Stomach (tissue), 9 donors: Measurements from ENCODE around the gene CDC40. TPM values are rescaled to one million over a fixed set of nuclear protein-coding genes. Genes with fewer than 3 reads are reported as not detected.
A peak's percentile ranks its signal among the peaks of the same experiment; 100 is the strongest.

ENCODE experiments used
- DNase-seq, 2 donors: peaks; one replicate each; pipeline versions ENCODE4 v3.0.0 to v3.0.0-alpha.2; 2013 to 2019
- H3K27ac ChIP-seq, 5 donors: fragments of 200-600 bp in 4 of 5; sonication (generic) in 4 of 5; one replicate each; pipeline ENCODE4 v1.5.1; 2013 to 2019; ENCODE audit warnings: mild to moderate bottlenecking in 1 of 5, moderate library complexity in 1 of 5
- H3K27me3 ChIP-seq, 3 donors: fragments of 200-600 bp; sonication (generic); one replicate each; pipeline ENCODE4 v1.5.1; 2017 to 2019; ENCODE audit warnings: mixed run types in 1 of 3
- H3K36me3 ChIP-seq, 4 donors: fragments of 200-600 bp; sonication (generic); 1 replicate in 3 of 4; 2 replicates in 1 of 4; pipeline ENCODE4 v1.5.1; 2016 to 2019
- H3K4me1 ChIP-seq, 4 donors: fragments of 200-600 bp; sonication (generic); one replicate each; pipeline ENCODE4 v1.5.1; 2016 to 2019
- H3K4me3 ChIP-seq, 4 donors: fragments of 200-600 bp; sonication (generic) in 3 of 4; one replicate each; pipeline ENCODE4 v1.5.1; 2016 to 2019; ENCODE audit warnings: mild to moderate bottlenecking in 1 of 4
- H3K9me3 ChIP-seq, 4 donors: fragments of 200-600 bp; sonication (generic); one replicate each; pipeline ENCODE4 v1.5.1; 2016 to 2019
- CTCF ChIP-seq, 7 experiments: fragments of 450-650 bp in 4 of 7; fragments of 200-600 bp in 3 of 7; sonication (generic) in 3 of 7; IDR thresholded peaks; one replicate each; pipeline ENCODE4 v1.5.1; 2016 to 2019; ENCODE audit warnings: antibody characterized with exemption in 7 of 7, control low read depth in 2 of 7, mild to moderate bottlenecking in 1 of 7
- EP300 ChIP-seq: sonication (generic); formaldehyde crosslinking; IDR thresholded peaks from one replicate; pipeline ENCODE4 v1.6.1; 2017; ENCODE audit warnings: antibody characterized with exemption
- POLR2A ChIP-seq, 4 donors: fragments of 450-650 bp; IDR thresholded peaks; one replicate each; pipeline ENCODE4 v1.6.1; 2016; ENCODE audit warnings: antibody characterized with exemption in 4 of 4, control low read depth in 2 of 4, mild to moderate bottlenecking in 1 of 4, moderate library complexity in 1 of 4
- POLR2AphosphoS5 ChIP-seq, 3 donors: sonication (generic); formaldehyde crosslinking; IDR thresholded peaks; one replicate each; pipeline ENCODE4 v1.6.1; 2016; ENCODE audit warnings: antibody characterized with exemption in 3 of 3
- WGBS, 5 donors: extraction: QIAGEN DNeasy Blood & Tissue Kit in 3 of 5; methylation state at CpG; one replicate each; pipeline versions ENCODE4 v1.1.5 to v1.1.7; 2013 to 2018; 5-methylcytosine and 5-hydroxymethylcytosine counted together
- intact Hi-C: fragments of 100-400 bp; cut with DNase I; formaldehyde crosslinking; loops from one replicate; pipeline ENCODE4 v1.15.1; 2023; ENCODE audit warnings: low total_unique reads
- polyA plus RNA-seq, 3 donors: library from polyadenylated mRNA; stranded (reverse); fragments of 200-250 nt; gene quantifications; one replicate each; pipeline ENCODE4 v1.2.3, GENCODE V29; 2013
- total RNA-seq, 5 donors: library from RNA; depleted of rRNA; stranded (reverse); fragments of >200 nt; gene quantifications; one replicate each; pipeline versions ENCODE4 v1.1.0 to v1.2.3, GENCODE V29; 2014 to 2016
- donor health status: healthy with polysubstance abuse.
- donor health status: Bipolar disorder and iron deficiency.
- donor health status: healthy.

CDC40 gene
- total and polyA plus RNA-seq, 8 donors = 5.2 to 27.7 (median 10.1) TPM

- no peak overlapping the region for H3K27ac ChIP-seq
- H3K4me1 ChIP-seq = no peaks in the 10 kb centered on the region
- no peak overlapping the region for H3K4me3 ChIP-seq
- TF ChIP-seq POLR2A (IDR thresholded peaks at IDR 0.05) (no peak), CTCF (IDR thresholded peaks at IDR 0.05) (no peak), EP300 (no peak), POLR2AphosphoS5 (IDR thresholded peaks at IDR 0.05) (no peak)
- H3K27me3 ChIP-seq = no peaks in the 10 kb centered on the region
- no peak for DNase-seq
- intact Hi-C loops = no loop called here
- no peaks in the 10 kb centered on the region for H3K9me3 ChIP-seq
- peaks cover 28 to 100% (median 99%) of the 10 kb centered on the region in 4 donors for H3K36me3 ChIP-seq
- WGBS, 5 donors = 85 to 95% (median 91%) methylated on average over 5 of the region's 5 CpGs
Observed at GRCh38 chr6:110216140-110216539, 35.9 kb downstream of the CDC40 start.

GRCh38 chr6:110217266-110217665, 37.0 kb downstream of the CDC40 start:
- peaks cover 27 to 100% (median 97%) of the 10 kb centered on the region in 4 donors for H3K36me3 ChIP-seq

GRCh38 chr6:110221738-110222137, 41.5 kb downstream of the CDC40 start:
- Histone ChIP-seq H3K4me1 (no peaks in the 10 kb centered on the region), H3K9me3 (no peaks in the 10 kb centered on the region), H3K27me3 (no peaks in the 10 kb centered on the region), H3K27ac (no peak overlapping the region), H3K4me3 (no peak overlapping the region), H3K36me3 (peaks cover 11 to 98% (median 89%) of the 10 kb centered on the region in 4 donors)
- no peak for DNase-seq
- intact Hi-C loops = no loop called here
- TF ChIP-seq CTCF (IDR thresholded peaks at IDR 0.05) (no peak), POLR2AphosphoS5 (IDR thresholded peaks at IDR 0.05) (no peak), EP300 (no peak), POLR2A (IDR thresholded peaks at IDR 0.05) (no peak)

More at GRCh38 chr6:110217266-110217665, 37.0 kb downstream of the CDC40 start:
- DNase-seq = no peak
- Histone ChIP-seq H3K4me1 (no peaks in the 10 kb centered on the region), H3K9me3 (no peaks in the 10 kb centered on the region), H3K27me3 (no peaks in the 10 kb centered on the region), H3K27ac (no peak overlapping the region), H3K4me3 (no peak overlapping the region)
- intact Hi-C loops = no loop called here
- WGBS, 5 donors = 90 to 94% (median 93%) methylated on average over 2 of the region's 2 CpGs
- no peak for TF ChIP-seq POLR2AphosphoS5 (IDR thresholded peaks at IDR 0.05)
- TF ChIP-seq CTCF (IDR thresholded peaks at IDR 0.05) = no peak
- TF ChIP-seq EP300 = no peak
- no peak for TF ChIP-seq POLR2A (IDR thresholded peaks at IDR 0.05)

GRCh38 chr6:110226261-110226660, 46.0 kb downstream of the CDC40 start:
- intact Hi-C loops = no loop called here
- no peaks in the 10 kb centered on the region for H3K9me3 ChIP-seq
- no peak overlapping the region for H3K4me3 ChIP-seq
- H3K27ac ChIP-seq = no peak overlapping the region
- TF ChIP-seq EP300 = no peak
- TF ChIP-seq CTCF (IDR thresholded peaks at IDR 0.05) = no peak
- no peak for TF ChIP-seq POLR2AphosphoS5 (IDR thresholded peaks at IDR 0.05)
- 79 to 97% (median 91%) methylated on average over 1 of the region's 1 CpG for WGBS, 5 donors
- no peaks in the 10 kb centered on the region for H3K4me1 ChIP-seq
- peak in 1 of 2 donors; percentile 3 for DNase-seq
- peaks cover 0 to 82% (median 75%) of the 10 kb centered on the region in 4 donors for H3K36me3 ChIP-seq
- H3K27me3 ChIP-seq = no peaks in the 10 kb centered on the region
